HCT116 (cell line): Measurements from ENCODE around the gene UBE2D2. TPM values are rescaled to one million over a fixed set of nuclear protein-coding genes. Genes with fewer than 3 reads are reported as not detected.

ENCODE experiments used
- ATAC-seq: fragments of 200-7000 bp; cut with Tn5 transposase; 2 replicates; pipeline ENCODE4 v1.9.1; 2020; ENCODE audit warnings: mild to moderate bottlenecking, moderate library complexity
- BruUV-seq: library from RNA; stranded (reverse); fragments of 400-500 nt; replicated peaks from 2 replicates; lab custom pipeline; 2021; lab: Mats Ljungman, UMichigan
- CTCF ChIA-PET: fragments of 300-600 bp; sonication (Branson Sonifier 250); formaldehyde crosslinking; loops from one replicate; lab custom pipeline; 2021; ENCODE audit warnings: antibody characterized with exemption; lab: Charles Lee
- POLR2A ChIA-PET: fragments of 300-600, 350-600 bp; sonication (Branson Sonifier 250); formaldehyde crosslinking; loops from one replicate; lab custom pipeline; 2021; ENCODE audit warnings: antibody characterized with exemption; lab: Charles Lee
- RAD21 ChIA-PET, 2 experiments: fragments of 300-600 bp; sonication (Branson Sonifier 250); formaldehyde crosslinking; loops; one replicate each; lab custom pipeline; 2023; ENCODE audit warnings: low total read pairs in 2 of 2; ENCODE audit not compliant: uncharacterized antibody in 2 of 2, unreplicated experiment in 2 of 2, low non-redundant PET in 1 of 2; lab: Charles Lee
- DNase-seq: peaks from one replicate; pipeline ENCODE4 v3.0.0-alpha.2; 2010; ENCODE audit warnings: low read depth, low spot score
- H2AFZ ChIP-seq: fragments of 200-600 bp; shearing (Covaris generic), sonication (generic); 2 replicates; pipeline ENCODE4 v1.6.1; 2017; ENCODE audit warnings: low read depth, mixed run types, mixed read lengths, antibody characterized with exemption, low read length; ENCODE audit not compliant: poor library complexity, severe bottlenecking
- H3K27ac ChIP-seq: 2 replicates; pipeline ENCODE4 v1.5.1; 2012; ENCODE audit warnings: low read depth, low read length
- H3K27me3 ChIP-seq: fragments of 200-600 bp; sonication (generic); 2 replicates; pipeline ENCODE4 v1.6.1; 2016; ENCODE audit warnings: mixed run types, low read length, mixed read lengths; ENCODE audit not compliant: insufficient read depth
- H3K36me3 ChIP-seq, 2 experiments: fragments of 200-500 bp in 1 of 2; fragments of 200-600 bp in 1 of 2; sonication (Bioruptor generic) in 1 of 2; sonication (generic) in 1 of 2; 2 replicates each; pipeline versions ENCODE4 v1.5.1 to v1.6.1; 2014 to 2016; ENCODE audit warnings: low read length in 2 of 2, inconsistent platforms in 1 of 2, mixed read lengths in 1 of 2, mixed run types in 1 of 2; ENCODE audit not compliant: insufficient read depth in 2 of 2, control insufficient read depth in 1 of 2
- H3K4me1 ChIP-seq, 2 experiments: fragments of 200-600 bp in 1 of 2; sonication (generic) in 1 of 2; 2 replicates each; pipeline versions ENCODE4 v1.5.1 to v1.6.1; 2012 to 2017; ENCODE audit warnings: low read length in 2 of 2, inconsistent platforms in 1 of 2, mild to moderate bottlenecking in 1 of 2, mixed read lengths in 1 of 2, mixed run types in 1 of 2, moderate library complexity in 1 of 2; ENCODE audit not compliant: insufficient read depth in 2 of 2, control insufficient read depth in 1 of 2
- H3K4me2 ChIP-seq: fragments of 200-600 bp; sonication (generic); 2 replicates; pipeline ENCODE4 v1.6.1; 2017; ENCODE audit warnings: mixed run types, low read length, mixed read lengths
- H3K4me3 ChIP-seq, 2 experiments: fragments of 200-600 bp in 1 of 2; sonication (generic) in 1 of 2; replicated peaks in 1 of 2; 2 replicates each; pipeline ENCODE4 v1.5.1; 2011 to 2016; ENCODE audit warnings: low read length in 2 of 2, control low read depth in 1 of 2, low read depth in 1 of 2, mild to moderate bottlenecking in 1 of 2, mixed read lengths in 1 of 2, mixed run types in 1 of 2
- H3K79me2 ChIP-seq: fragments of 200-600 bp; sonication (generic); 2 replicates; pipeline ENCODE4 v1.6.1; 2017; ENCODE audit warnings: mild to moderate bottlenecking, mixed run types, low read length, moderate library complexity, mixed read lengths; ENCODE audit not compliant: insufficient read depth
- H3K9ac ChIP-seq: fragments of 200-600 bp; sonication (generic); 2 replicates; pipeline ENCODE4 v1.6.1; 2016; ENCODE audit warnings: low read length, mixed read lengths
- H3K9me2 ChIP-seq: fragments of 200-600 bp; sonication (generic), shearing (Covaris generic); 2 replicates; pipeline ENCODE4 v1.6.1; 2017; ENCODE audit warnings: mixed run types, mild to moderate bottlenecking, moderate library complexity; ENCODE audit not compliant: insufficient read depth
- H3K9me3 ChIP-seq, 2 experiments: fragments of 200-500 bp in 1 of 2; fragments of 200-600 bp in 1 of 2; sonication (Bioruptor generic) in 1 of 2; sonication (generic) in 1 of 2; 2 replicates each; pipeline ENCODE4 v1.6.1; 2014 to 2017; ENCODE audit warnings: low read length in 2 of 2, mixed read lengths in 2 of 2, inconsistent platforms in 1 of 2, low read depth in 1 of 2, mild to moderate bottlenecking in 1 of 2, mixed run types in 1 of 2, moderate library complexity in 1 of 2; ENCODE audit not compliant: control insufficient read depth in 1 of 2, insufficient read depth in 1 of 2
- H4K20me1 ChIP-seq: fragments of 200-600 bp; sonication (generic), shearing (Covaris generic); 2 replicates; pipeline ENCODE4 v1.6.1; 2017; ENCODE audit warnings: mixed run types, mild to moderate bottlenecking, moderate library complexity; ENCODE audit not compliant: insufficient read depth
- CEBPB ChIP-seq: IDR thresholded peaks from 2 replicates; pipeline ENCODE4 v1.6.1; 2012; ENCODE audit warnings: low read depth
- CTCF ChIP-seq, 3 experiments: fragments of 200-600 bp in 1 of 3; sonication (generic) in 1 of 3; IDR thresholded peaks in 2 of 3; conservative IDR thresholded peaks in 1 of 3; 2 replicates each; pipeline ENCODE4 v1.5.1; 2012 to 2017; ENCODE audit warnings: low read depth in 2 of 3, low read length in 2 of 3, antibody characterized with exemption in 1 of 3, borderline replicate concordance in 1 of 3, control low read depth in 1 of 3, mild to moderate bottlenecking in 1 of 3, mixed read lengths in 1 of 3, mixed run types in 1 of 3, moderate library complexity in 1 of 3; ENCODE audit not compliant: insufficient read depth in 1 of 3
- ELF1 ChIP-seq: IDR thresholded peaks from 2 replicates; pipeline ENCODE4 v1.6.1; 2012; ENCODE audit warnings: low read depth, borderline replicate concordance
- EZH2 ChIP-seq: fragments of 200-600 bp; sonication (generic); IDR thresholded peaks from 2 replicates; pipeline ENCODE4 v1.6.1; 2017; ENCODE audit warnings: antibody characterized with exemption, mixed run types
- EZH2phosphoT487 ChIP-seq: fragments of 200-600 bp; IDR thresholded peaks from 2 replicates; pipeline ENCODE4 v1.6.1; 2018; ENCODE audit warnings: antibody characterized with exemption, borderline replicate concordance
- JUND ChIP-seq: IDR thresholded peaks from 2 replicates; pipeline ENCODE4 v1.6.1; 2012
- POLR2A ChIP-seq: IDR thresholded peaks from 2 replicates; pipeline ENCODE4 v1.7.0; 2011; ENCODE audit warnings: borderline replicate concordance; ENCODE audit not compliant: insufficient read depth, insufficient read length; ENCODE audit errors: extremely low read depth
- POLR2AphosphoS5 ChIP-seq: IDR thresholded peaks from 2 replicates; pipeline ENCODE4 v1.6.1; 2011; ENCODE audit warnings: mild to moderate bottlenecking, low read depth, low read length, moderate library complexity
- RAD21 ChIP-seq: IDR thresholded peaks from 2 replicates; pipeline ENCODE4 v1.6.1; 2012; ENCODE audit warnings: low read depth, mild to moderate bottlenecking
- SIN3A ChIP-seq: IDR thresholded peaks from 2 replicates; pipeline ENCODE4 v1.6.1; 2012; ENCODE audit warnings: low read depth
- SP1 ChIP-seq: IDR thresholded peaks from 2 replicates; pipeline ENCODE4 v1.6.1; 2012; ENCODE audit warnings: low read depth
- TCF7L2 ChIP-seq: IDR thresholded peaks from 2 replicates; pipeline ENCODE4 v1.7.0; 2011; ENCODE audit warnings: borderline replicate concordance, inconsistent platforms; ENCODE audit not compliant: insufficient read depth, insufficient read length; ENCODE audit errors: extremely low read depth
- YY1 ChIP-seq: IDR thresholded peaks from 2 replicates; pipeline ENCODE4 v1.6.1; 2011; ENCODE audit warnings: low read length, low read depth, moderate library complexity, mild to moderate bottlenecking; ENCODE audit not compliant: insufficient replicate concordance; ENCODE audit errors: extremely low read depth
- ZFX ChIP-seq: fragments of 450-650 bp; IDR thresholded peaks from 2 replicates; pipeline ENCODE4 v1.6.1; 2017
- ZNF274 ChIP-seq: fragments of 200-500 bp; sonication (Bioruptor generic); IDR thresholded peaks from 2 replicates; pipeline ENCODE4 v1.6.1; 2014; ENCODE audit warnings: mild to moderate bottlenecking, low read depth, low read length, inconsistent platforms
- intact Hi-C: fragments of 100-400 bp; cut with micrococcal nuclease; formaldehyde crosslinking; loops from 2 replicates; pipeline ENCODE4 v1.10.0; 2022
- total RNA-seq: library from RNA; stranded (reverse); gene quantifications from one replicate; pipeline ENCODE4 v1.2.1, GENCODE V29; 2021; ENCODE audit not compliant: unreplicated experiment

Gene UBE2D2
- total RNA-seq, 1 experiment from 2014 or later: 140 TPM

- ChIA-PET POLR2A (no interaction called here), RAD21 (interaction anchor here in 1 of 2 experiments (0.7 kb wide), 1 partner anchor 12 kb away, joined by 6 read pairs; no protein-coding TSS in a partner anchor), CTCF (no interaction called here)
- no peaks in the 10 kb centered on the region for H3K9me3 ChIP-seq
- H3K9me2 ChIP-seq: no peaks in the 10 kb centered on the region
- no peak overlapping the region for H3K4me2 ChIP-seq
- H2AFZ ChIP-seq: no peak overlapping the region
- ATAC-seq: no peak
- H3K27ac ChIP-seq: no peak overlapping the region
- H3K36me3 ChIP-seq: peaks cover 0 to 6% of the 10 kb centered on the region in 2 experiments; a peak in 1 of 4 replicates
- H4K20me1 ChIP-seq: no peaks in the 10 kb centered on the region
- TF ChIP-seq JUND (no peak), ZNF274 (no peak), CEBPB (no peak), YY1 (no peak), SIN3A (no peak), EZH2 (no peak), POLR2AphosphoS5 (no peak), ELF1 (no peak), CTCF (IDR thresholded peaks at IDR 0.05 in 2 of 3, conservative IDR thresholded peaks at IDR 0.05 in 1 of 3; ENCODE audit: borderline replicate concordance in 1 of 3, insufficient read depth in 1 of 3, low read depth in 2 of 3, low read length in 2 of 3) (no peak), EZH2phosphoT487 (no peak), SP1 (no peak), RAD21 (no peak), POLR2A (no peak), ZFX (no peak), TCF7L2 (no peak)
- peaks cover 45% of the 10 kb centered on the region for H3K79me2 ChIP-seq
- H3K27me3 ChIP-seq: no peaks in the 10 kb centered on the region
- peaks cover 13 to 21% of the 10 kb centered on the region in 2 experiments; a peak in 2 of 4 replicates for H3K4me1 ChIP-seq
- no TSS peak for BruUV-seq
- H3K9ac ChIP-seq: no peak overlapping the region
- no peak overlapping the region for H3K4me3 ChIP-seq
- intact Hi-C loops: no loop called here
- no peak for DNase-seq
Measured at GRCh38 chr5:139676951-139677735, 116.0 kb downstream of the UBE2D2 start.

Other genes with a start within 250 kb of the UBE2D2 start
- 108 TPM for gene PAIP2, start 219.5 kb upstream of the UBE2D2 start, total RNA-seq
- gene SLC23A1, start 178.0 kb upstream of the UBE2D2 start, total RNA-seq: not detected
- gene MZB1, start 171.4 kb upstream of the UBE2D2 start, total RNA-seq: 0.81 TPM
- 1.7 TPM for gene PROB1, start 166.2 kb upstream of the UBE2D2 start, total RNA-seq
- gene SPATA24, start 157.2 kb upstream of the UBE2D2 start, total RNA-seq: 3.1 TPM
- 5.7 TPM for gene DNAJC18, start 121.8 kb upstream of the UBE2D2 start, total RNA-seq
- not detected for gene ECSCR, start 98.6 kb upstream of the UBE2D2 start, total RNA-seq
- gene SMIM33, start 90.3 kb upstream of the UBE2D2 start, total RNA-seq: not detected
- 17.7 TPM for gene STING1, start 78.6 kb upstream of the UBE2D2 start, total RNA-seq
- gene CXXC5, start 87.0 kb downstream of the UBE2D2 start, total RNA-seq: 43.1 TPM
- gene PSD2, start 234.5 kb downstream of the UBE2D2 start, total RNA-seq: 0.79 TPM